HG02840 (cell line): ENCODE results near the gene FSD2.

Source experiments
- ATAC-seq: cut with Tn5 transposase; IDR thresholded peaks from one replicate; pipeline ENCODE4 v1.9.1; 2021; ENCODE audit warnings: mild to moderate bottlenecking, moderate library complexity, moderate number of reproducible peaks; ENCODE audit not compliant: unreplicated experiment, low FRiP score

FSD2 gene, protein sequence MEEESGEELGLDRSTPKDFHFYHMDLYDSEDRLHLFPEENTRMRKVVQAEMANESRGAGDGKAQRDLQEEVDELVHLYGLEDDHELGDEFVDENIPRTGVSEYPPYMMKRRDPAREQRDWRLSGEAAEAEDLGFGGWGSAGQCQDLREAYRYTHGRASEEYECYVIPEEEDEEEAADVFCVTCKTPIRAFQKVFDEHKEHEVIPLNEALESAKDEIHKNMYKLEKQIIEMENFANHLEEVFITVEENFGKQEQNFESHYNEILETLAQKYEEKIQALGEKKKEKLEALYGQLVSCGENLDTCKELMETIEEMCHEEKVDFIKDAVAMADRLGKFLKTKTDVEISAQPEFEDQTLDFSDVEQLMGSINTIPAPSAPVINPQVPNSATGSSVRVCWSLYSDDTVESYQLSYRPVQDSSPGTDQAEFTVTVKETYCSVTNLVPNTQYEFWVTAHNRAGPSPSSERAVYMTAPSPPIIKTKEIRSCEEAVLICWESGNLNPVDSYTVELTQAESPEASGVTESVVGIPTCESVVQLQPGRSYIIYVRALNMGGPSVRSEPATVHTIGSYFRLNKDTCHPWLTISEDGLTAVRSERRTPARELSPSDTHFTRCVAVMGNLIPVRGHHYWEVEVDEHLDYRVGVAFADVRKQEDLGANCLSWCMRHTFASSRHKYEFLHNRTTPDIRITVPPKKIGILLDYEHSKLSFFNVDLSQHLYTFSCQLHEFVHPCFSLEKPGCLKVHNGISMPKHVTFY

GRCh38 chr15:82805994-82806406 lies at the start of gene FSD2:
Gene FSD2, minus strand, starts transcription at chr15:82806069. Its CDS starts 18,679 bp downstream, at chr15:82787390.
- peak; percentile 37 for ATAC-seq

- ATAC-seq = no peak
Measured at GRCh38 chr15:82854554-82854953, 48.7 kb upstream of the FSD2 start.

- no peak for ATAC-seq
Measured at GRCh38 chr15:82852941-82853561, 47.2 kb upstream of the FSD2 start.

DNA sequence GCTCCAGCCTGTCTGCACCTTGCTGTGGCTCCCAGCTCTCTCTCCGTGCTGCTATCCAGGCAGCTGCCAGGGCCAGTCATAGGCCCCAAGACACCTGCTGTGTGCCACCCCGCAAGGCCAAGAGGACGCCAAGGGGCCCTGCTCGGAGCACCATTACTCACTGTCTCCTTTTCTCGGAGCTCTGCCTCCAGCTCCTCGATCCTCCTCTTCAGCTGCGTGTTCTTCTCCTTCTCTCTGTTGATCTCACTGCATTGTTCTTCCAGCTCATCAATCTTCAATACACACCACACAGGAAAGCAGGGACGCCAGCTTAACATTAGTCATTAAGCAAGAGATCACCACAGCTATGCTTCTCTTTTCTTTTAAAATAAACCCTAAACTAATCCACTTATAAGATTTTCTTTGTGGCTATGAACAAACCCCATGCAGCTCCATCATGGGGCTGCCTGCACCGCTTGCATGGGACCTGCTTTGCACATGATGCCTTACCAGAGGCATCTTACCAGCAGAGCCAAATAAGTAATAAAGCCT lies 46.2 kb upstream of the FSD2 start:
- ATAC-seq = no peak

DNA sequence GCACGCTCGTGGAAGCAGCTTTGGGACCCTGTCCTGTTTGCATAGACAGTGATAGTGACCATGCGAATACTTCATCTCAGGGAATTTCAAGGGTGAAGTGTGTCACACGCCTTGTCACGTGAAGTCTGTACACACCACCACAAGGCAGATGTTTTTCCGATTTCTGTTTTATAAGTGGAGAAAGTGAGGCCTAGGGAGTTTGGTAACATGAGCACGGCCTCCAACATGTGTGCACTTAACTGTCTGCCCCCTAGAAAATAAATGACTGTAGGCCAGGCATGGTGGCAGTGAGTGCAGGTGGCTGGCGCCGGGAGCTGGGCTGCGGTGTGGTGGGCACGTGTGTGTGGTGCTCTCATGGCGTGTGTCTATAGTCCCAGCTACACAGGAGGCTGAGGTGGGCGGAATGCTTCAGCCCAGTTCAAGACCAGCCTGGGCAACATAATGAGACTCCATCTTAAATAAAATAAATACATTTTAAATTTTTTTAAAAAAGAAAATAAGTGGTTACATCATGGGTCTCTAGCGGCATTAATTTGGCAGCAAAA lies 45.5 kb upstream of the FSD2 start:
- no peak for ATAC-seq

DNA sequence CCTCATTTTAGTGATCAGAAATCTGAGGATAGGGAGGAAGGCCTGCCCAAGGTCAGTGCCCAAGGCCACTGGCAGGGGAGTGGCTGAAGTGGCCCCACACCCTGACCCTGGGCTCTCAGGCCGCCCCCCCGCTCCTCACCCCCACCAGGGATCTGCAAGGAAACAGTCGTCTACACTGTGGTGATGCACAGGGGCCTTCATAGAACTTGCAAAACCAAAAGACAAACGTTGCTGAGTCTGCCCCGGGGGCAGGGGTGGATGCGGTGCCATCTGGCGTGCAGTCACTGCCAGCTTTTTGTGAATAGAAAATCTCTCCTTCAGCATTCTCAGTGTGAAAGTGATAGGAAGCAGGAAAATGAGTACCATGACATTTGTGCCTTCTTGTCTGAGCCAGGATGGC lies 44.9 kb upstream of the FSD2 start:
- ATAC-seq = no peak

- ATAC-seq = no peak
Measured at GRCh38 chr15:82849556-82850512, 44.0 kb upstream of the FSD2 start.

DNA sequence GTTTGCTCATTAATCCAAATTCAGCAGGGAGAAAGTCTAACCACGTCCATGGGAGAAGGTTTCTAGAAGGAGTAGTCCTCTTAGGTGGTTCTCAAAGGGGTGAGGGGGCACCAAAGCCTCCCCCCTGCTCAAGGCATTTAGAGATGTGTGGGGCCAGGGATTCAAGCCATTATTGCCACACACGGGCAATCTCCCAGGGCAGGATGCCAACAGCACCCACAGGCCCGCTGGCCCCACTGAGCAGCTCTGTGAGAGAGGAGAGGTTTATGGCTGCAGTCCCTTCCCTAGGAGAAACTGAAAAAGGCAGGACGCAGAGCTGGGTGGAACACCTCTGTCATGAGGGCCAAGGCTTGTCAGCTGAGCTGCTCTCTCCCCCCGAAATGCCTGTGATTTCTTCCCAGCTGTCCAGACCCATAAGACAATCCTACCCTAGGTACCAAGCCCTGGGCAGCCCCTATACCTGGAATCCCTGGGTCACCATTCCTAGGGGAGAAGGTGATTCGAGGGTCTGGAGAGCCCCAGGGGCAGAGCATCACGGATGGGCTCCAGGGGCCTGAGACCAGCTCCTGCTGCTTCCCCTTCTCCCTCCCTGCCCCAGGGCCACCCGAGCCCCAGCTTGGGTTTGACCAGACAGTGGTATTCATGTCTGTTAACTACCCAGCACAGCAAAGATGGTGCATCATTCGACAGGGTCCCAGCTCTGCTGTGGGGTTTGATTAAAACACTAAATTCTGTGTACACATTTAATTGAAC lies 42.5 kb upstream of the FSD2 start:
- ATAC-seq = no peak

DNA sequence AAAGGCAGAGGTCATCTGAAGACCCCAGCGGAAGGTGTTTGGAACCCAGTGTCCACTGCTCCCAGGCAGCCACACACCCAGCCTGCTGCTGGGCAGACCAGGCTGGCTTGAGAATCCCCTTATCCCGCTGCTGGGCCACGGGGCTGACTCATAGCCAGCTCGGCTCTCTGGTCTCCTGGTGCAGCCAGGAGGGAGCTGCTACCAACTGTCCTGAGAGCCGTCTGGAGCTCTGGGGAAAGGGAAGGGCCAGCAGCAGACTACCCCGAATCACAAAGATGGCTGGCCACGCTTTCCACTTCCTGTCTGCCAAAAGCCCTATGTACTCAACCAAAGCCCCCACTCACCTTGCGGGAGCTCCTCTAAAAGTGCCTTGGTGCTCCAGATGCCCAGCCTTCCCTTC lies 41.8 kb upstream of the FSD2 start:
- ATAC-seq = no peak

GRCh38 chr15:82846621-82847020 lies 40.8 kb upstream of the FSD2 start:
- ATAC-seq = no peak

DNA sequence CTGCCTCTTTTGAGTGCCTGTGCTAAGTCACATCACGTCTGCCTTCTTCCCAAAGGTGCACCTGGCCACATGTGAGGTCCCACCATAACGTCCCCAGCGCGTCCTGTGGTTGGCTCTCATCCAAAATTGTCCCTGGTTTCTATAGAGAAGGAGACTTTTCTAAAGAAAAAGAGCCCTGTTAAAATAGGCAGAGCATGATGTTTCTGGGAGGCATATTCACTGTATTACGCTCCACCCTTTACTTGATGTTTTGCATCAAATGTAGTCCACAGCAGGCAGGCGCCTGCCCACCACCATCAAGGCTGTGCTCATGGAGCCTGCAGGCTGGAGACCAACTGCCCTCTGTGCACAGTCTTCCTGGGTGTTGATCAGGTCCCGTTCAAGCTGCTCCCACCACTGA lies 39.8 kb upstream of the FSD2 start:
- no peak for ATAC-seq

GRCh38 chr15:82843566-82843965 lies 37.7 kb upstream of the FSD2 start:
- no peak for ATAC-seq

DNA sequence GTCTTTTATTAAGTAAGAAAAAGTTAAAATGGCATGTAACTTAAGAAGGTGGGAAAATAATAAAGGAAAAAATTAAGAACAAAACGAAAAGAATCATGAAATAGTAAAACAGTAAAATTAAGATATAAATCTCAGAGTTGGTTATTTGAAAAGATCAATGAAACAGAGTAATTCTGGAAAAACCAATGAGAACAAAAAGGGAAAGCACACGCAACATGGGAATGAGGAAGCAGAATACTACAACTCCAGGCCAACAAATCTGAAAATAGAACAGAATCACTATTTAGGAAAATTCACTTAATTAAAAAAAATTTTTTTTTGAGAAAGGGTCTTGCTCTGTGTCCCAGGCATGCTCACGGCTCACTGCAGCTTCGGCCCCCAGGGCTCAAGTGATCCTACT lies 34.3 kb upstream of the FSD2 start:
- no peak for ATAC-seq

GRCh38 chr15:82839136-82839535 lies 33.3 kb upstream of the FSD2 start:
- ATAC-seq = no peak

- ATAC-seq = no peak
Measured at GRCh38 chr15:82838096-82838735, 32.3 kb upstream of the FSD2 start.

DNA sequence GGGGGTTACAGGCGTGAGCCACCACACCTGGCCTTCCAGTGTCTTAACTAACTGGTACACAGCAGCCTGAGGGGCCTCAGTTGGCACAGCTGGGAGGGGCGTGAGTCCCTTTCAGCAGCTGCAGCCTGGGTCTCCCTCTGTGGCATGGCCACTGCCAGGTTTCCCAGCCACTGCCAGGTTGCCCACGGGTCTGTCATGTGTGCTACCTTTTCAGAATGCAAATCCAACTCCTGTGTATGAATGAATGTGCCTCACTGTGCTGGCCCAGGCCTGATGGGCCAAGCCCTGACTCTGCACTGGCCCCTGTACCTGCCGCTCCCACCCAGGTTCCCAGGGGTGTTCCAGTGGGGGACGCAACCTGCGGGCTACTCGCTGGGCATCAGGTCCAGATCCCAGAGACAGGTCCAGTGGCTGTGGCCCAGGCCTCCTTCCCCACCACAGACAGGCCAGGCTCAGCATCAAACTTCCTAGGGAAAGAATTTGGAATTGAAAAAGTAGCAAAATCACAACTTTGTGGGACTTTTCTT lies 29.6 kb upstream of the FSD2 start:
- ATAC-seq = no peak

GRCh38 chr15:82833362-82833682 lies 27.5 kb upstream of the FSD2 start:
- ATAC-seq = no peak

DNA sequence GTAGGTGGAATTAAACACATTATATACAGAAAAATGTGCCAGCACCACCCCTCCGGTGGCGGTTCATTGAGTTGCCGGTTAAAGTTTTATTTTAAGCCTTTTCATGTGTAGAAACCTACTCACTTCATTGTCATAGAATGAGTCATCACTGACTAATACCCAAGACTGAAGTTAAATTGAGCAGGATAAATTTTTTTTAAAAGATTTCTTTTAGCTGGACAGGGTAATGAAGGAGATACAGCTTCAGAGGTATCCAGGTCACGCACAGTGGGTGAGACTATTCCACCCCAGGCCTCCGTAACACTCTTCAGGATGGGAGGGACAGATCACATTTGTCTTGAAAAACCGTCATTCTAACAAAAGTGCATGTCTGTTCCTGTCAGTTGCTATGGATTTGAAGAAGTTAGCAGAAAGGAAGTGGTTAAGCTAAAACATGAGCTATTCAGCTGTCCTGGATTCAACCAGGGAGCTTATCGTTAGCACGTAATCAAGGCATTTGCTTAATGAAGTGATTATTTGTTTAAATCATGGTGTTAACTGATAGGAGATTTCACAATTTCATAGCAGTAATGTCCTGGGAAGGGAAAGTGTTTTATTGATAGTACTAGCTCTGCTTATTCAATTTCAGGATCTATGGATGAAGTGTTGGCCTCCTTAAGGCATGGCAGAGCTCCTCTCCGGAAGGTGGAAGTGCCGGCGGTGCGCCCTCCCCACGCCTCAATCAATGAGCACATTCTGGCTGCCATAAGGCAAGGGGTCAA lies 26.9 kb upstream of the FSD2 start:
- peak; percentile 81 for ATAC-seq
